AG10803 (cell line): ENCODE measurements around the gene INHBB.
A peak's percentile ranks its signal among the peaks of the same experiment; 100 is the strongest.

Source experiments
- DNase-seq: peaks from one replicate; pipeline ENCODE4 v3.0.0; 2010; ENCODE audit warnings: low read depth
- H3K4me3 ChIP-seq: 2 replicates; pipeline ENCODE4 v1.5.1; 2011; ENCODE audit warnings: mild to moderate bottlenecking, low read length, control low read depth
- TF ChIP-seq, protein P1 (sequence below): conservative IDR thresholded peaks from 2 replicates; pipeline ENCODE4 v1.5.1; 2011; ENCODE audit warnings: mild to moderate bottlenecking, low read length, control low read depth, inconsistent platforms

INHBB gene

GRCh38 chr2:120312076-120312475 is 33.9 kb upstream of the INHBB start:
- TF ChIP-seq, protein P1, sequence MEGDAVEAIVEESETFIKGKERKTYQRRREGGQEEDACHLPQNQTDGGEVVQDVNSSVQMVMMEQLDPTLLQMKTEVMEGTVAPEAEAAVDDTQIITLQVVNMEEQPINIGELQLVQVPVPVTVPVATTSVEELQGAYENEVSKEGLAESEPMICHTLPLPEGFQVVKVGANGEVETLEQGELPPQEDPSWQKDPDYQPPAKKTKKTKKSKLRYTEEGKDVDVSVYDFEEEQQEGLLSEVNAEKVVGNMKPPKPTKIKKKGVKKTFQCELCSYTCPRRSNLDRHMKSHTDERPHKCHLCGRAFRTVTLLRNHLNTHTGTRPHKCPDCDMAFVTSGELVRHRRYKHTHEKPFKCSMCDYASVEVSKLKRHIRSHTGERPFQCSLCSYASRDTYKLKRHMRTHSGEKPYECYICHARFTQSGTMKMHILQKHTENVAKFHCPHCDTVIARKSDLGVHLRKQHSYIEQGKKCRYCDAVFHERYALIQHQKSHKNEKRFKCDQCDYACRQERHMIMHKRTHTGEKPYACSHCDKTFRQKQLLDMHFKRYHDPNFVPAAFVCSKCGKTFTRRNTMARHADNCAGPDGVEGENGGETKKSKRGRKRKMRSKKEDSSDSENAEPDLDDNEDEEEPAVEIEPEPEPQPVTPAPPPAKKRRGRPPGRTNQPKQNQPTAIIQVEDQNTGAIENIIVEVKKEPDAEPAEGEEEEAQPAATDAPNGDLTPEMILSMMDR, result no peak
- no peak for DNase-seq
- H3K4me3 ChIP-seq, result no peak overlapping the region

GRCh38 chr2:120312860-120313694 is 32.9 kb upstream of the INHBB start:
- TF ChIP-seq, protein P1, result peak; percentile 89
- H3K4me3 ChIP-seq, result peak overlapping the region; percentile 67
- peak; percentile 73 for DNase-seq

- H3K4me3 ChIP-seq, result peak overlapping the region; percentile 67
- TF ChIP-seq, protein P1, result no peak
- no peak for DNase-seq
Measured at GRCh38 chr2:120313695-120314615, 32.0 kb upstream of the INHBB start.

- TF ChIP-seq, protein P1, result no peak
- no peak for DNase-seq
Measured at GRCh38 chr2:120314690-120315366, 31.1 kb upstream of the INHBB start.

GRCh38 chr2:120315367-120316033 is 30.4 kb upstream of the INHBB start:
- no peak for DNase-seq
- TF ChIP-seq, protein P1, result no peak
- no peak overlapping the region for H3K4me3 ChIP-seq

More at GRCh38 chr2:120314690-120315366, 31.1 kb upstream of the INHBB start:
- no peak overlapping the region for H3K4me3 ChIP-seq

DNA sequence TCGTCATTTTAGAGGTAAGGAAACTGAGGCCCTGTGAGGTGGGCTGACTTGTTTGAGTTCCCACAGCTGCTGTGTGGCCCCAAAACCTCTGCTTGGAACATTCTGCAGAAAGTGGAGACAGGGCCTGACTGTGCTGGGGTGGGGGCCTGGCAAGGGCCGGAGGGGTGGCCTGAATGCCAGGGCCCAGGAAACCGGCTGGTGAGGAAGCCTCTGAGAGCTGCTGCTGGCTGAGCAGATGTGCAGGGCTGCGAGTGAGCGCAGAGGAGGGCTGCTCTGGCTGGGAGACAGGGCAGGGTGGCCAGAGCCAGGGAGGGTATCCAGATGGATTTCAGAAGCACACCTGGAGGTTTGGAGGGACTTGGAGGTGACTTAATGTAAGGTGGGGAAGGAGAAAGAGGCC is 29.9 kb upstream of the INHBB start:
- TF ChIP-seq, protein P1, result no peak
- no peak for DNase-seq
- no peak overlapping the region for H3K4me3 ChIP-seq
